ENCODE data around the gene FOS. TPM values are rescaled to one million over a fixed set of nuclear protein-coding genes. Genes with fewer than 3 reads are reported as not detected.

FOS gene
- total RNA-seq, 1 donor from 2014 or later, result 4,268 TPM

- intact Hi-C loops (cut with DNase I), result no loop called here
- peak; percentile 70 to 86 for DNase-seq (ENCODE audit: low spot score in 2 of 2)
- H3K9me3 ChIP-seq, result no peaks in the 10 kb centered on the region
- H3K36me3 ChIP-seq, result peaks cover 11 to 12% of the 10 kb centered on the region in 2 donors
- no peak overlapping the region for H3K4me3 ChIP-seq
- peaks cover 6 to 17% of the 10 kb centered on the region in 2 donors for H3K4me1 ChIP-seq
- no peaks in the 10 kb centered on the region for H3K27me3 ChIP-seq
- H3K27ac ChIP-seq, result peak overlapping the region; percentile 95 to 100
- no peak for TF ChIP-seq CTCF (IDR thresholded peaks at IDR 0.05)
Observed at GRCh38 chr14:75274899-75275569, 3.6 kb upstream of the FOS start.

GRCh38 chr14:75275598-75275997, 3.0 kb upstream of the FOS start:
- intact Hi-C loops (cut with DNase I), result no loop called here
- Histone ChIP-seq H3K9me3 (no peaks in the 10 kb centered on the region), H3K27me3 (no peaks in the 10 kb centered on the region), H3K27ac (peak overlapping the region; percentile 95 to 100), H3K4me3 (no peak overlapping the region), H3K4me1 (peaks cover 6 to 17% of the 10 kb centered on the region in 2 donors), H3K36me3 (peaks cover 17% of the 10 kb centered on the region in 2 donors)
- DNase-seq (ENCODE audit: low spot score in 2 of 2), result peak in 1 of 2 donors; percentile 54
- TF ChIP-seq CTCF (IDR thresholded peaks at IDR 0.05), result no peak

GRCh38 chr14:75277008-75277814, 1.4 kb upstream of the FOS start:
- no peaks in the 10 kb centered on the region for H3K27me3 ChIP-seq
- peak overlapping the region; percentile 95 to 100 for H3K27ac ChIP-seq
- intact Hi-C loops (cut with DNase I), result loop anchor here (1.0 to 2.0 kb wide), 2 partner anchors 40 to 100 kb away; partner anchors contain the start of gene TMED10
- H3K4me3 ChIP-seq, result peak overlapping the region; percentile 88 to 89
- no peaks in the 10 kb centered on the region for H3K9me3 ChIP-seq
- peak in 2 of 3 experiments; percentile 5 to 20 for TF ChIP-seq CTCF (IDR thresholded peaks at IDR 0.05)
- peaks cover 13 to 26% of the 10 kb centered on the region in 2 donors for H3K4me1 ChIP-seq
- H3K36me3 ChIP-seq, result peaks cover 26 to 32% of the 10 kb centered on the region in 2 donors
- peak; percentile 91 to 98 for DNase-seq (ENCODE audit: low spot score in 2 of 2)

GRCh38 chr14:75277815-75278421, 710 bp upstream of the FOS start:
- peaks cover 13 to 26% of the 10 kb centered on the region in 2 donors for H3K4me1 ChIP-seq
- intact Hi-C loops (cut with DNase I), result loop anchor here (1.0 to 2.0 kb wide), 3 partner anchors 16 to 101 kb away; partner anchors contain the start of gene TMED10
- no peak for DNase-seq (ENCODE audit: low spot score in 2 of 2)

More at GRCh38 chr14:75277815-75278421, 710 bp upstream of the FOS start:
- Histone ChIP-seq H3K9me3 (no peaks in the 10 kb centered on the region), H3K4me3 (peak overlapping the region; percentile 88 to 89), H3K27ac (peak overlapping the region; percentile 95 to 100), H3K27me3 (no peaks in the 10 kb centered on the region), H3K36me3 (peaks cover 26 to 33% of the 10 kb centered on the region in 2 donors)
- no peak for TF ChIP-seq CTCF (IDR thresholded peaks at IDR 0.05)
